Vagina (tissue), 2 donors: ENCODE data around the gene DCTD.

Experiments
- POLR2A ChIP-seq, 2 donors: fragments of 450-650 bp; IDR thresholded peaks; one replicate each; pipeline ENCODE4 v1.6.1; 2017; ENCODE audit warnings: antibody characterized with exemption in 2 of 2, mild to moderate bottlenecking in 2 of 2, moderate library complexity in 2 of 2
- POLR2AphosphoS5 ChIP-seq, 2 donors: sonication (generic); formaldehyde crosslinking; IDR thresholded peaks; one replicate each; pipeline ENCODE4 v1.9.0; 2017; ENCODE audit warnings: antibody characterized with exemption in 2 of 2, mild to moderate bottlenecking in 2 of 2, low read depth in 1 of 2; ENCODE audit not compliant: insufficient read depth in 1 of 2
- TF ChIP-seq, protein P1 (sequence below), 3 experiments: fragments of 450-650 bp in 2 of 3; fragments of 200-600 bp in 1 of 3; sonication (generic) in 1 of 3; IDR thresholded peaks; one replicate each; pipeline ENCODE4 v1.5.1; 2017 to 2019; ENCODE audit warnings: antibody characterized with exemption in 3 of 3, mild to moderate bottlenecking in 2 of 3, moderate library complexity in 2 of 3

DNA sequence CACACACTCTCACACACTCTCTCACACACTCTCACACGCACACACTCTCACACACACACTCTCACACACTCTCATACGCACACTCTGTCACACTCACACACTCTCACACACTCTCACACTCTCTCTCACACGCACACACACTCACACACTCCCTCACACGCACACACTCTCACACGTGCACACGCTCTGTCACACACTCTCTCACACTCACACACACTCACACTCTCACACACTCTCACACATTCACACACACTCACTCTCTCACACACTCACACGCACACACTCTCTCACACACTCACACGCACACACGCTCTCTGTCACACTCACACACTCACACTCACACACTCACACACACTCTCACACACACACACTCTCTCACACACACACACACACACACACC is 43.0 kb upstream of the DCTD start:
- no peak for TF ChIP-seq POLR2A (IDR thresholded peaks at IDR 0.05)
- TF ChIP-seq, protein P1, sequence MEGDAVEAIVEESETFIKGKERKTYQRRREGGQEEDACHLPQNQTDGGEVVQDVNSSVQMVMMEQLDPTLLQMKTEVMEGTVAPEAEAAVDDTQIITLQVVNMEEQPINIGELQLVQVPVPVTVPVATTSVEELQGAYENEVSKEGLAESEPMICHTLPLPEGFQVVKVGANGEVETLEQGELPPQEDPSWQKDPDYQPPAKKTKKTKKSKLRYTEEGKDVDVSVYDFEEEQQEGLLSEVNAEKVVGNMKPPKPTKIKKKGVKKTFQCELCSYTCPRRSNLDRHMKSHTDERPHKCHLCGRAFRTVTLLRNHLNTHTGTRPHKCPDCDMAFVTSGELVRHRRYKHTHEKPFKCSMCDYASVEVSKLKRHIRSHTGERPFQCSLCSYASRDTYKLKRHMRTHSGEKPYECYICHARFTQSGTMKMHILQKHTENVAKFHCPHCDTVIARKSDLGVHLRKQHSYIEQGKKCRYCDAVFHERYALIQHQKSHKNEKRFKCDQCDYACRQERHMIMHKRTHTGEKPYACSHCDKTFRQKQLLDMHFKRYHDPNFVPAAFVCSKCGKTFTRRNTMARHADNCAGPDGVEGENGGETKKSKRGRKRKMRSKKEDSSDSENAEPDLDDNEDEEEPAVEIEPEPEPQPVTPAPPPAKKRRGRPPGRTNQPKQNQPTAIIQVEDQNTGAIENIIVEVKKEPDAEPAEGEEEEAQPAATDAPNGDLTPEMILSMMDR (IDR thresholded peaks at IDR 0.05) = no peak
- TF ChIP-seq POLR2AphosphoS5 (IDR thresholded peaks at IDR 0.05; ENCODE audit: insufficient read depth in 1 of 2, low read depth in 1 of 2) = no peak
